Ovary (tissue), 3 donors: Measurements from ENCODE around the gene LRRC23.
"Not testable (repeated sequence)": the region's sequence is repeated elsewhere in the genome, so short reads cannot be mapped to it uniquely, and the experiment has no call there.

ENCODE experiments used
- CTCF ChIP-seq, 3 donors: fragments of 450-650 bp in 2 of 3; fragments of 200-600 bp in 1 of 3; IDR thresholded peaks; one replicate each; pipeline versions ENCODE4 v1.5.1 to v1.8.0; 2016 to 2022; ENCODE audit warnings: antibody characterized with exemption in 3 of 3, mild to moderate bottlenecking in 1 of 3
- POLR2A ChIP-seq: fragments of 450-650 bp; IDR thresholded peaks from one replicate; pipeline ENCODE4 v1.6.1; 2017; ENCODE audit warnings: antibody characterized with exemption, mild to moderate bottlenecking, moderate library complexity
- donor health status: DM: no; HTN: no; CAD: no.

GRCh38 chr12:6874015-6874368 lies 30.6 kb upstream of the LRRC23 start:
- TF ChIP-seq POLR2A; CTCF (IDR thresholded peaks at IDR 0.05): not testable (repeated sequence)
